Panc1 (cell line): Measurements from ENCODE around the gene DEUP1. TPM values are rescaled to one million over a fixed set of nuclear protein-coding genes. Genes with fewer than 3 reads are reported as not detected.

Experiments used
- ATAC-seq: fragments of 200-7000 bp; cut with Tn5 transposase; 2 replicates; pipeline ENCODE4 v1.9.1; 2020; ENCODE audit warnings: mild to moderate bottlenecking, moderate library complexity
- BruUV-seq: library from RNA; stranded (reverse); fragments of 400-500 nt; replicated peaks from 2 replicates; lab custom pipeline; 2021; lab: Mats Ljungman, UMichigan
- CTCF ChIA-PET: fragments of 300-600 bp; sonication (Branson Sonifier 250); formaldehyde crosslinking; loops from one replicate; lab custom pipeline; 2022; ENCODE audit warnings: antibody characterized with exemption; lab: Charles Lee
- POLR2A ChIA-PET: fragments of 300-600 bp; sonication (Branson Sonifier 250); formaldehyde crosslinking; loops from one replicate; lab custom pipeline; 2022; ENCODE audit warnings: antibody characterized with exemption; lab: Charles Lee
- DNase-seq: peaks from one replicate; pipeline ENCODE4 v3.0.0-alpha.2; 2010; ENCODE audit warnings: low read depth, low spot score
- H3K27ac ChIP-seq: 2 replicates; pipeline ENCODE4 v1.5.1; 2011; ENCODE audit warnings: mild to moderate bottlenecking, low read length, inconsistent platforms
- H3K27me3 ChIP-seq: fragments of 200-500 bp; sonication (Bioruptor generic); 2 replicates; pipeline ENCODE4 v1.6.0; 2014; ENCODE audit warnings: low read length, inconsistent platforms; ENCODE audit not compliant: control insufficient read depth, insufficient read depth
- H3K36me3 ChIP-seq: fragments of 200-500 bp; sonication (Bioruptor generic); 2 replicates; pipeline ENCODE4 v1.5.1; 2014; ENCODE audit warnings: inconsistent platforms, mild to moderate bottlenecking, low read length, moderate library complexity; ENCODE audit not compliant: control insufficient read depth, insufficient read depth
- H3K4me1 ChIP-seq: 2 replicates; pipeline ENCODE4 v1.5.1; 2011; ENCODE audit warnings: inconsistent platforms, mild to moderate bottlenecking, low read length, moderate library complexity; ENCODE audit not compliant: control insufficient read depth, insufficient read depth
- H3K4me3 ChIP-seq, 2 experiments: 2 replicates each; pipeline ENCODE4 v1.5.1; 2011 to 2012; ENCODE audit warnings: low read depth in 2 of 2, low read length in 2 of 2, mild to moderate bottlenecking in 2 of 2, inconsistent platforms in 1 of 2, moderate library complexity in 1 of 2
- H3K9me3 ChIP-seq: fragments of 200-500 bp; sonication (Bioruptor generic); 2 replicates; pipeline ENCODE4 v1.5.1; 2014; ENCODE audit warnings: low read depth, mild to moderate bottlenecking, inconsistent platforms, low read length, moderate library complexity; ENCODE audit not compliant: control insufficient read depth, insufficient read depth
- POLR2AphosphoS5 ChIP-seq: IDR thresholded peaks from 2 replicates; pipeline ENCODE4 v1.6.1; 2012; ENCODE audit warnings: mild to moderate bottlenecking, low read depth, low read length, moderate library complexity
- SIN3A ChIP-seq: IDR thresholded peaks from 2 replicates; pipeline ENCODE4 v1.6.1; 2012; ENCODE audit warnings: low read depth, mild to moderate bottlenecking, low read length, moderate library complexity, borderline replicate concordance; ENCODE audit not compliant: insufficient read depth
- TCF7L2 ChIP-seq: IDR thresholded peaks from 2 replicates; pipeline ENCODE4 v1.6.1; 2011; ENCODE audit warnings: mild to moderate bottlenecking, low read depth, low read length, inconsistent platforms
- in situ Hi-C: cut with HindIII; loops from 2 replicates; pipeline ENCODE4 v1.10.0; 2016; ENCODE audit warnings: low sequenced_read_pairs, low pct_unique_long_range_greater_than_20kb
- intact Hi-C: fragments of 100-400 bp; cut with micrococcal nuclease; formaldehyde crosslinking; loops from one replicate; pipeline ENCODE4 v1.10.0; 2022; ENCODE audit not compliant: unreplicated experiment
- total RNA-seq: library from RNA; stranded (reverse); gene quantifications from one replicate; pipeline ENCODE4 v1.2.1, GENCODE V29; 2021; ENCODE audit not compliant: unreplicated experiment
- TF ChIP-seq, protein P1 (sequence below), 2 experiments: IDR thresholded peaks; 2 replicates each; pipeline ENCODE4 v1.6.1; 2011 to 2012; ENCODE audit warnings: low read depth in 2 of 2, control low read depth in 1 of 2, low read length in 1 of 2, mild to moderate bottlenecking in 1 of 2, moderate library complexity in 1 of 2; ENCODE audit not compliant: insufficient read depth in 1 of 2
- TF ChIP-seq, protein P2 (sequence below): fragments of 450-650 bp; IDR thresholded peaks from 2 replicates; pipeline ENCODE4 v1.5.1; 2017; ENCODE audit warnings: mild to moderate bottlenecking

Gene DEUP1
- total RNA-seq, 1 experiment from 2014 or later, result not detected

DNA sequence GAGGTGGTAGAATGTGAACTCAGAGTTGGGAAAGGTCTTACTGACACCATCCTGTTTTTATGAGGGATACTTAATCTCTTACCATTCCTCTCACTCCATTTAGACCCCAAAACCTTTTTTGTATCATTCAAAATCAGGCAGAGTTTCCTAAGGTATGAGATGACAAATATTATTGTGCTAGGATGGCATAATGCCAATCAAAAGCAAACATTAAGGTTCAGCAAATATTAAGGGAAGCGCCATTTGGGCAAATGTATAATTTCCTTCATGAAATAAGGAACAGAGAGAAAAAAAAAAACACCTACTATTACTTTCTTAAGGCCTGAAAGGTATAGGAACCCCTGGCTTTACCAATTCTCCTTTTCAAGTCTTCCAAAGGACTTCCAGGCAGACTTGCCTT, 150.2 kb downstream of the DEUP1 start:
- DNase-seq (no peak), ATAC-seq (no peak)
- no peak overlapping the region for H3K27ac ChIP-seq
- intact Hi-C loops, result no loop called here
- BruUV-seq, result no TSS peak
- H3K9me3 ChIP-seq, result no peaks in the 10 kb centered on the region
- in situ Hi-C loops, result no loop called here
- no peaks in the 10 kb centered on the region for H3K27me3 ChIP-seq
- TF ChIP-seq, protein P1, sequence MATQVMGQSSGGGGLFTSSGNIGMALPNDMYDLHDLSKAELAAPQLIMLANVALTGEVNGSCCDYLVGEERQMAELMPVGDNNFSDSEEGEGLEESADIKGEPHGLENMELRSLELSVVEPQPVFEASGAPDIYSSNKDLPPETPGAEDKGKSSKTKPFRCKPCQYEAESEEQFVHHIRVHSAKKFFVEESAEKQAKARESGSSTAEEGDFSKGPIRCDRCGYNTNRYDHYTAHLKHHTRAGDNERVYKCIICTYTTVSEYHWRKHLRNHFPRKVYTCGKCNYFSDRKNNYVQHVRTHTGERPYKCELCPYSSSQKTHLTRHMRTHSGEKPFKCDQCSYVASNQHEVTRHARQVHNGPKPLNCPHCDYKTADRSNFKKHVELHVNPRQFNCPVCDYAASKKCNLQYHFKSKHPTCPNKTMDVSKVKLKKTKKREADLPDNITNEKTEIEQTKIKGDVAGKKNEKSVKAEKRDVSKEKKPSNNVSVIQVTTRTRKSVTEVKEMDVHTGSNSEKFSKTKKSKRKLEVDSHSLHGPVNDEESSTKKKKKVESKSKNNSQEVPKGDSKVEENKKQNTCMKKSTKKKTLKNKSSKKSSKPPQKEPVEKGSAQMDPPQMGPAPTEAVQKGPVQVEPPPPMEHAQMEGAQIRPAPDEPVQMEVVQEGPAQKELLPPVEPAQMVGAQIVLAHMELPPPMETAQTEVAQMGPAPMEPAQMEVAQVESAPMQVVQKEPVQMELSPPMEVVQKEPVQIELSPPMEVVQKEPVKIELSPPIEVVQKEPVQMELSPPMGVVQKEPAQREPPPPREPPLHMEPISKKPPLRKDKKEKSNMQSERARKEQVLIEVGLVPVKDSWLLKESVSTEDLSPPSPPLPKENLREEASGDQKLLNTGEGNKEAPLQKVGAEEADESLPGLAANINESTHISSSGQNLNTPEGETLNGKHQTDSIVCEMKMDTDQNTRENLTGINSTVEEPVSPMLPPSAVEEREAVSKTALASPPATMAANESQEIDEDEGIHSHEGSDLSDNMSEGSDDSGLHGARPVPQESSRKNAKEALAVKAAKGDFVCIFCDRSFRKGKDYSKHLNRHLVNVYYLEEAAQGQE (IDR thresholded peaks at IDR 0.05; ENCODE audit: insufficient read depth in 1 of 2, low read depth in 2 of 2, low read length in 1 of 2), result no peak
- no peak for TF ChIP-seq TCF7L2
- TF ChIP-seq, protein P2, sequence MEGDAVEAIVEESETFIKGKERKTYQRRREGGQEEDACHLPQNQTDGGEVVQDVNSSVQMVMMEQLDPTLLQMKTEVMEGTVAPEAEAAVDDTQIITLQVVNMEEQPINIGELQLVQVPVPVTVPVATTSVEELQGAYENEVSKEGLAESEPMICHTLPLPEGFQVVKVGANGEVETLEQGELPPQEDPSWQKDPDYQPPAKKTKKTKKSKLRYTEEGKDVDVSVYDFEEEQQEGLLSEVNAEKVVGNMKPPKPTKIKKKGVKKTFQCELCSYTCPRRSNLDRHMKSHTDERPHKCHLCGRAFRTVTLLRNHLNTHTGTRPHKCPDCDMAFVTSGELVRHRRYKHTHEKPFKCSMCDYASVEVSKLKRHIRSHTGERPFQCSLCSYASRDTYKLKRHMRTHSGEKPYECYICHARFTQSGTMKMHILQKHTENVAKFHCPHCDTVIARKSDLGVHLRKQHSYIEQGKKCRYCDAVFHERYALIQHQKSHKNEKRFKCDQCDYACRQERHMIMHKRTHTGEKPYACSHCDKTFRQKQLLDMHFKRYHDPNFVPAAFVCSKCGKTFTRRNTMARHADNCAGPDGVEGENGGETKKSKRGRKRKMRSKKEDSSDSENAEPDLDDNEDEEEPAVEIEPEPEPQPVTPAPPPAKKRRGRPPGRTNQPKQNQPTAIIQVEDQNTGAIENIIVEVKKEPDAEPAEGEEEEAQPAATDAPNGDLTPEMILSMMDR, result no peak
- TF ChIP-seq SIN3A, result no peak
- TF ChIP-seq POLR2AphosphoS5, result no peak
- H3K36me3 ChIP-seq, result no peaks in the 10 kb centered on the region
- POLR2A ChIA-PET, result no interaction called here
- H3K4me1 ChIP-seq, result no peaks in the 10 kb centered on the region
- CTCF ChIA-PET, result no interaction called here
- no peak overlapping the region for H3K4me3 ChIP-seq

DNA sequence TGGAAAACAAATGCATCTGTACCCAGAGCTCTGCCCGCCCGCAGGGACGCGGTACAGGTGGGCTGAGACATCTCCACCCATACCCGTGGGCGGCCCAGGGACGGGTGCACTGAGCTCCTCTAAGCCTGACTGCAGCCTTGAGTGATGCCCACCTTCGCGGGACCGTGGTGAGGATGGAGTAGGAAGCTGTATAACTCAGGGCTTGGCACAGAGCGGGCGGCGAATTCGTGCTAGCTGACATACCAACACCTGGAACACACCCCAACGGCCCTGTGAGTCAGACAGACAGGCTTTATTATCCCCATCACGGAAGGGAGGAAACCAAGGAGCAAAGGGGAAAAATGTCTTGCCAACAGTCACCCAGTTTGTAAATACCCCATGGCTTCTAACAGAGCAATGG, 150.7 kb downstream of the DEUP1 start:
- Histone ChIP-seq H3K4me1 (no peaks in the 10 kb centered on the region), H3K4me3 (no peak overlapping the region), H3K9me3 (no peaks in the 10 kb centered on the region), H3K27me3 (no peaks in the 10 kb centered on the region), H3K27ac (no peak overlapping the region), H3K36me3 (no peaks in the 10 kb centered on the region)
- TF ChIP-seq SIN3A, result no peak
- TF ChIP-seq, protein P1 (IDR thresholded peaks at IDR 0.05; ENCODE audit: insufficient read depth in 1 of 2, low read depth in 2 of 2, low read length in 1 of 2), result no peak
- no peak for TF ChIP-seq TCF7L2
- TF ChIP-seq, protein P2, result no peak
- no peak for TF ChIP-seq POLR2AphosphoS5
- in situ Hi-C loops (no loop called here), intact Hi-C loops (no loop called here)
- ATAC-seq (no peak), DNase-seq (no peak)
- CTCF ChIA-PET, result no interaction called here
- POLR2A ChIA-PET, result no interaction called here
- BruUV-seq, result no TSS peak
